HG03060 (cell line): ENCODE data around the gene CPLANE1.

ENCODE experiments used
- ATAC-seq: cut with Tn5 transposase; IDR thresholded peaks from one replicate; pipeline ENCODE4 v1.9.1; 2021; ENCODE audit warnings: low read depth, moderate number of reproducible peaks; ENCODE audit not compliant: unreplicated experiment

Gene CPLANE1

GRCh38 chr5:37075399-37075950 lies 173.7 kb downstream of the CPLANE1 start:
- ATAC-seq = no peak

- ATAC-seq = no peak
Observed at GRCh38 chr5:37071901-37072581, 177.1 kb downstream of the CPLANE1 start.

GRCh38 chr5:37071487-37071886 lies 177.7 kb downstream of the CPLANE1 start:
- ATAC-seq = no peak

DNA sequence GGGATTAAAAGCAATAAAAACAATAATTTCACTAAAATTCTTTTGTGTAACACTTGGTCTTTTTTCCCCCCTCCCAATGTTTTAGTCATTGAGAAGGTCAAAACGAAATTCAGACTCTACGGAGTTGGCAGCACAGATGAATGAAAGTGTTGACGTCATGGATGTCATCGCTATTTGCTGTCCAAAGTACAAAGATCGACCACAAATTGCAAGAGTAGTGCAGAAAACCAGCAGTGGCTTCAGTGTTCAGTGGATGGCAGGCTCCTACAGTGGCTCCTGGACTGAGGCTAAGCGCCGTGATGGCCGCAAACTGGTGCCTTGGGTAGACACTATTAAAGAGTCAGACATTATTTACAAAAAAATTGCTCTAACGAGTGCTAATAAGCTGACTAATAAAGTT lies 184.7 kb downstream of the CPLANE1 start:
- no peak for ATAC-seq

- no peak for ATAC-seq
Observed at GRCh38 chr5:37063739-37064138, 185.4 kb downstream of the CPLANE1 start.

- no peak for ATAC-seq
Observed at GRCh38 chr5:37060030-37060429, 189.1 kb downstream of the CPLANE1 start.

DNA sequence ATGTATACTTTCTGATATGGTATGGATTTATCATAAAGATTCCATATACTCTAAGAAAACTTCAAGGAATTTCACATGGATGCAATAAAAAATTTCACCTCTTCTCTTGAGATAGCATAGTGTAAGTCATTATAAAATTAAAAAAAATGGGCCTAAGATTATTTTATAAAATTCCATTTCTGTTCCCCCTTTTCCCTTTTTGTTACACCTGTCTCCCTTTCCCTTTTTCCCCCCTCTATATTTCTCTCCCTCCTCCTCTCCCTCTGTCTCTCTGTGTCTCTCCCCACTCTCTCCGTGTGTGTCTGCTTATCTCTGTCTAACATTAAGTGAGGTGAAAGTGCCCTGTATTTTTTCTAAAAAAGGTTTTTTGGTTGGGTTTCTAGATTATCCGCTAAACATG lies 192.4 kb downstream of the CPLANE1 start:
- ATAC-seq = no peak
